ENCODE measurements around the gene FABP3. TPM values are rescaled to one million over a fixed set of nuclear protein-coding genes. Genes with fewer than 3 reads are reported as not detected.

The FABP3 gene
- total and polyA plus RNA-seq, 2 of the 8 experiments (the other 6 are each of a cell fraction or from before 2014, with no cell fraction given), result 34.8 to 43.9 TPM

DNA sequence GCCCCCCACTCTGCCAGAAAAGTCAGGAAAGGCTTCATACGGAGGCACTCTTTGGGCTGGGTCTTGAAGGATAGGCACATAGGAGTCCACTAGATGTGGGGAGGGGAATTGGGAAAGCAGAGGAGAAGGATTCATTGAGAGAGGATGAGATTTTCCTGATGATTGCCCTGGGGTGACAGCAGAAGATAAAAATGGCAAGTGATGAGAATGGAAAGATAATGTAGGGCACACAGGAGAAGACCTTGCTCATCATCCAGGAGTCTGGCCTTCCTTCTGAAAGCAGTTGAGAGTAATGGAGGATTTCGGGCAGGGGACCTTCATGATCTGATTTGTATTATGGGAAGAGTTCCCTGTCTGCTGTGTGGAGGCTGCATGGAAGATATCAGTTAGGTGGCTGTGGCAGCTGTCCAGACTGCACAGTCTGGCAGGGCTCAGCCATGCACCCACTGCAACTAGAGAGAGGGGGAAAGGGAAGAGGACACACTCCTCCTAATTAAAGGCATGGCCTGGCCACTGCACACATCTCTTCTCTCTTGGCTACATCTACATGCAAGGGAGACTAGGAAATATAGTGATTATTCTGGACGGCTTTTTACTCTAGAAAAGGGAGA is 9.6 kb upstream of the FABP3 start:
- H2BK20ac ChIP-seq (ENCODE audit: low read length), result no peak overlapping the region
- no peak overlapping the region for H3K23ac ChIP-seq (ENCODE audit: insufficient read length)
- no peak overlapping the region for H3K56ac ChIP-seq (replicated peaks; ENCODE audit: insufficient read length, low read depth, low read length)
- no peak overlapping the region for H4K5ac ChIP-seq (ENCODE audit: insufficient read length, low read depth, low read length)
- no peaks in the 10 kb centered on the region for H3K27me3 ChIP-seq (replicated peaks in 1 of 4; ENCODE audit: control insufficient read depth in 3 of 4, extremely low read depth in 1 of 4, insufficient read depth in 3 of 4, low read length in 3 of 4)
- FAIRE-seq (no peak), DNase-seq (ENCODE audit: low read depth in 1 of 2, low spot score in 2 of 2) (no peak)
- no peak overlapping the region for H4K91ac ChIP-seq (replicated peaks; ENCODE audit: insufficient read length, low read length)
- no peaks in the 10 kb centered on the region; a peak in 2 of 7 replicates for H3K4me1 ChIP-seq (replicated peaks in 1 of 4; ENCODE audit: control insufficient read depth in 3 of 4, insufficient read depth in 4 of 4, low read length in 3 of 4)
- H3K18ac ChIP-seq (ENCODE audit: extremely low read depth, low read length), result no peak overlapping the region
- no peak overlapping the region for H3K4me3 ChIP-seq (ENCODE audit: extremely low read depth in 1 of 4, insufficient read depth in 2 of 4, low read depth in 3 of 4, low read length in 4 of 4)
- 79% methylated on average over 3 of the region's 3 CpGs; no CpG with 5 or more reads in 1 of the 2 experiments for WGBS, 2 experiments (ENCODE audit: extremely low coverage in 1 of 2, insufficient coverage in 1 of 2, insufficient read length in 1 of 2, insufficient replicate concordance in 2 of 2, low coverage in 1 of 2, low lambda C conversion rate in 2 of 2, missing lambda C conversion rate in 1 of 2)
- H2BK5ac ChIP-seq (ENCODE audit: low read depth, low read length), result no peak overlapping the region
- H4K8ac ChIP-seq (ENCODE audit: extremely low read depth, insufficient read depth, low read length), result no peak overlapping the region
- H2AFZ ChIP-seq (ENCODE audit: low read length), result no peak overlapping the region
- POLR2A ChIA-PET (ENCODE audit: partially characterized antibody), result interaction anchor here (2.8 kb wide), 1 partner anchor 9 kb away, joined by 16 read pairs; the partner anchor contains the start of gene FABP3
- no peak overlapping the region for H3K14ac ChIP-seq (ENCODE audit: insufficient read length)
- no peak overlapping the region for H2AK5ac ChIP-seq (ENCODE audit: low read depth, low read length)
- no peak overlapping the region for H3K27ac ChIP-seq (ENCODE audit: low read depth, low read length)
- no peaks in the 10 kb centered on the region for H4K20me1 ChIP-seq (replicated peaks in 1 of 2; ENCODE audit: control insufficient read depth in 1 of 2, insufficient read depth in 2 of 2, low read length in 2 of 2)
- H3K9me3 ChIP-seq (ENCODE audit: insufficient read depth in 2 of 2, low read depth in 1 of 2, low read length in 1 of 2), result no peaks in the 10 kb centered on the region
- CTCF ChIA-PET (ENCODE audit: partially characterized antibody), result interaction anchor here (1.1 to 2.5 kb wide), 2 partner anchors 12 to 197 kb away, joined by 4 to 17 read pairs; no protein-coding TSS in a partner anchor
- H3K4me2 ChIP-seq (ENCODE audit: insufficient read depth in 1 of 2, low read depth in 2 of 2, low read length in 2 of 2), result no peak overlapping the region
- H3K23me2 ChIP-seq (ENCODE audit: low read depth, low read length), result peaks cover 2% of the 10 kb centered on the region; the same call in 1 of the 2 replicates
- no peak overlapping the region for H3K9ac ChIP-seq (replicated peaks in 1 of 4; ENCODE audit: extremely low read depth in 1 of 4, low read depth in 3 of 4, low read length in 3 of 4)
- no peak overlapping the region for H2BK120ac ChIP-seq (replicated peaks; ENCODE audit: low read depth, low read length)
- no peak overlapping the region for H2BK12ac ChIP-seq (ENCODE audit: low read depth, low read length)
- no peaks in the 10 kb centered on the region for H3K36me3 ChIP-seq (ENCODE audit: control insufficient read depth in 2 of 4, insufficient read depth in 4 of 4, low read length in 3 of 4)
- no peak overlapping the region for H3K4ac ChIP-seq (replicated peaks; ENCODE audit: insufficient read length, low read depth, low read length)
- no peak overlapping the region for H2BK15ac ChIP-seq (ENCODE audit: low read length)
- H3K79me1 ChIP-seq (ENCODE audit: low read depth, low read length), result no peaks in the 10 kb centered on the region
- H3K79me2 ChIP-seq (ENCODE audit: control insufficient read depth in 1 of 2, insufficient read depth in 2 of 2, low read length in 2 of 2), result no peaks in the 10 kb centered on the region
- TF ChIP-seq SIX5 (IDR thresholded peaks at IDR 0.05; ENCODE audit: low read depth, low read length), result no peak
- TF ChIP-seq JUND (IDR thresholded peaks at IDR 0.05; ENCODE audit: low read length), result no peak
- TF ChIP-seq CTBP2 (IDR thresholded peaks at IDR 0.05; ENCODE audit: borderline replicate concordance, insufficient read depth, insufficient read length, low read length), result no peak
- no peak for TF ChIP-seq HDAC2 (IDR thresholded peaks at IDR 0.05; ENCODE audit: borderline replicate concordance in 1 of 2, low read depth in 2 of 2, low read length in 2 of 2)
- no peak for TF ChIP-seq SIRT6 (IDR thresholded peaks at IDR 0.05; ENCODE audit: low read length)
- TF ChIP-seq RAD21 (IDR thresholded peaks at IDR 0.05 in 1 of 2, conservative IDR thresholded peaks at IDR 0.05 in 1 of 2; ENCODE audit: low read depth in 2 of 2, low read length in 2 of 2), result no peak
- TF ChIP-seq POLR2AphosphoS5 (IDR thresholded peaks at IDR 0.05; ENCODE audit: low read depth, low read length), result no peak
- no peak for TF ChIP-seq RBBP5 (IDR thresholded peaks at IDR 0.05; ENCODE audit: borderline replicate concordance, low read depth, low read length)
- no peak for TF ChIP-seq BRCA1 (IDR thresholded peaks at IDR 0.05; ENCODE audit: low read depth, low read length)
- TF ChIP-seq SP4 (IDR thresholded peaks at IDR 0.05; ENCODE audit: low read length), result no peak
- no peak for TF ChIP-seq CEBPB (IDR thresholded peaks at IDR 0.05; ENCODE audit: low read depth, low read length)
- TF ChIP-seq EP300 (IDR thresholded peaks at IDR 0.05; ENCODE audit: borderline replicate concordance in 1 of 2, low read depth in 2 of 2, low read length in 2 of 2), result no peak
- TF ChIP-seq HDAC6 (IDR thresholded peaks at IDR 0.05; ENCODE audit: low read depth, low read length), result no peak

Measured in H1 (cell line).